Brain microvascular endothelial cell (primary cell): ENCODE measurements around the gene CFHR4.
"Not testable (repeated sequence)": the region's sequence is repeated elsewhere in the genome, so short reads cannot be mapped to it uniquely, and the experiment has no call there.

ENCODE experiments used
- DNase-seq: peaks from one replicate; pipeline ENCODE4 v3.0.0-alpha.2; 2020
- H3K27ac ChIP-seq: fragments of 250-450 bp; sonication (Bioruptor Pico); 2 replicates; pipeline ENCODE4 v1.5.1; 2020; ENCODE audit warnings: mild to moderate bottlenecking, moderate library complexity
- H3K27me3 ChIP-seq: fragments of 250-450 bp; sonication (Bioruptor Pico); replicated peaks from 2 replicates; pipeline ENCODE4 v1.5.1; 2020; ENCODE audit warnings: mild to moderate bottlenecking
- H3K36me3 ChIP-seq: fragments of 250-450 bp; sonication (Bioruptor Pico); replicated peaks from 2 replicates; pipeline ENCODE4 v1.5.1; 2020; ENCODE audit warnings: mild to moderate bottlenecking
- H3K4me3 ChIP-seq: 2 replicates; pipeline ENCODE4 v1.5.1; 2011; ENCODE audit warnings: low read depth, mild to moderate bottlenecking, control low read depth, low read length, moderate library complexity
- in situ Hi-C: cut with HindIII; loops from 2 replicates; pipeline ENCODE4 v1.10.0; 2017; ENCODE audit warnings: low sequenced_read_pairs, low pct_ligation_motif_present
- TF ChIP-seq, protein P1 (sequence below): IDR thresholded peaks from 2 replicates; pipeline ENCODE4 v1.5.1; 2011; ENCODE audit warnings: low read depth, mild to moderate bottlenecking, moderate library complexity, low read length, control low read depth, inconsistent platforms; ENCODE audit errors: missing control alignments

CFHR4 gene

DNA sequence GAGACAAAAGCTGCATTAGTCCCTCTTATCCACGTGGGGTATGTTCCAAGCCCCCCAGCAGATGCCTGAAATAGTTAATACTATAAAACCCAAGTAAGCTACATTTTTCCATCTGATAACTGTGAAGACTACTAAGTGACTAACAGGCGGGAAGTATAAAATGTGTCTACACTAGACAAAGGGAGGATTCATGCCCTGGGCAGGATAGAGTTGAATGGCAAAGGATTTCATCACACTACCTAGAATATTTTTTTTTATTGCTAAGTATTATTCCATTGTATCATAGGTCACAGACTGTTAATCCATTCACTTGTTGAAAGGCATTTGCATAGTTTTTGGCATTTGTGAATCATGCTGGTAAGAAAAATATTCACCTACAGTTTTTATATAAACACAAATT, 26.4 kb upstream of the CFHR4 start:
- no peak overlapping the region for H3K4me3 ChIP-seq
- no peak overlapping the region for H3K27ac ChIP-seq
- TF ChIP-seq, protein P1, sequence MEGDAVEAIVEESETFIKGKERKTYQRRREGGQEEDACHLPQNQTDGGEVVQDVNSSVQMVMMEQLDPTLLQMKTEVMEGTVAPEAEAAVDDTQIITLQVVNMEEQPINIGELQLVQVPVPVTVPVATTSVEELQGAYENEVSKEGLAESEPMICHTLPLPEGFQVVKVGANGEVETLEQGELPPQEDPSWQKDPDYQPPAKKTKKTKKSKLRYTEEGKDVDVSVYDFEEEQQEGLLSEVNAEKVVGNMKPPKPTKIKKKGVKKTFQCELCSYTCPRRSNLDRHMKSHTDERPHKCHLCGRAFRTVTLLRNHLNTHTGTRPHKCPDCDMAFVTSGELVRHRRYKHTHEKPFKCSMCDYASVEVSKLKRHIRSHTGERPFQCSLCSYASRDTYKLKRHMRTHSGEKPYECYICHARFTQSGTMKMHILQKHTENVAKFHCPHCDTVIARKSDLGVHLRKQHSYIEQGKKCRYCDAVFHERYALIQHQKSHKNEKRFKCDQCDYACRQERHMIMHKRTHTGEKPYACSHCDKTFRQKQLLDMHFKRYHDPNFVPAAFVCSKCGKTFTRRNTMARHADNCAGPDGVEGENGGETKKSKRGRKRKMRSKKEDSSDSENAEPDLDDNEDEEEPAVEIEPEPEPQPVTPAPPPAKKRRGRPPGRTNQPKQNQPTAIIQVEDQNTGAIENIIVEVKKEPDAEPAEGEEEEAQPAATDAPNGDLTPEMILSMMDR: no peak
- H3K36me3 ChIP-seq: no peaks in the 10 kb centered on the region
- DNase-seq: no peak
- in situ Hi-C loops: no loop called here
- no peaks in the 10 kb centered on the region for H3K27me3 ChIP-seq

DNA sequence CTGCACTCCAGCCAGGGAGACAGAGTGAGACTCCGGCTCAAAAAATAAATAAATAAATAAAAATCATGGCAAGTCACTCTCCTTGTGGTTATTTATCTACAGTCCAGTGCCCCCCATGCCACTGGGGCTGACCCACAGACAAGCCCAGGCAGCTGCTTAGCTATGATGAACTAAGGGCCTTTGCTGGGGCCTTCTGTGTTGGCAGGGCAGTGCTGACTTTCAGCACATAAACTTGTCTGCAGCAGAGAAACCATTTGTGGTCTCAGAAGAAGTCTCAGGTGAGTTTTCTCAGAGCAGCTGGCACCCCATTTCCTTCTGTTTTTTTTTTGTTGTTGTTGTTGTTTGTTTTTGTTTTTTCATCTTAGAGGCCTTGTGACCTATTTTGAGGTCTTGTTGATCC, 20.9 kb upstream of the CFHR4 start:
- no peaks in the 10 kb centered on the region for H3K36me3 ChIP-seq
- DNase-seq: no peak
- in situ Hi-C loops: no loop called here
- no peak overlapping the region for H3K4me3 ChIP-seq
- H3K27ac ChIP-seq: no peak overlapping the region
- H3K27me3 ChIP-seq: no peaks in the 10 kb centered on the region
- TF ChIP-seq, protein P1: no peak

DNA sequence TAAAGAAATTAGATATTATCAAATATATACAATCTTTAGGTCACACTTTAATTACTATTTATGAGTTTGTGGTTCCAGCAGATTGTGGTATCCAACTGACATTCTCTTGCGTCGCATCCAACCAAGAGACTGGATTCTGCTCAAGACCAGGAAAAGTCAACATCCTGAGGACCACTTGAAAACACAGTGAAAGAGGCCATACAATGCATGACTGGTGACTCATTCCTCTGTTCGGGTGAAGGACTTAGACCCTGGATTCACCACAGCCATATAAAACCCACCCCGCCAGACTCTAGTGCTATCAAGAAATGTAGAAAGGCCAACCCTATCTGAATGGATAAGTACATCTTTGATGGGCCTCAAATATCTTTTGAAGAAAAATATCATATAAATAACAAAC, 14.5 kb upstream of the CFHR4 start:
- DNase-seq: no peak
- H3K27ac ChIP-seq: no peak overlapping the region
- peaks cover 4% of the 10 kb centered on the region for H3K27me3 ChIP-seq
- no peak overlapping the region for H3K4me3 ChIP-seq
- in situ Hi-C loops: no loop called here
- no peaks in the 10 kb centered on the region for H3K36me3 ChIP-seq
- TF ChIP-seq, protein P1: no peak

GRCh38 chr1:196875935-196876334, 11.9 kb upstream of the CFHR4 start:
- DNase-seq: no peak
- TF ChIP-seq, protein P1: no peak
- H3K27me3 ChIP-seq: peaks cover 4% of the 10 kb centered on the region
- no peak overlapping the region for H3K4me3 ChIP-seq
- no peaks in the 10 kb centered on the region for H3K36me3 ChIP-seq
- H3K27ac ChIP-seq: no peak overlapping the region
- in situ Hi-C loops: no loop called here

DNA sequence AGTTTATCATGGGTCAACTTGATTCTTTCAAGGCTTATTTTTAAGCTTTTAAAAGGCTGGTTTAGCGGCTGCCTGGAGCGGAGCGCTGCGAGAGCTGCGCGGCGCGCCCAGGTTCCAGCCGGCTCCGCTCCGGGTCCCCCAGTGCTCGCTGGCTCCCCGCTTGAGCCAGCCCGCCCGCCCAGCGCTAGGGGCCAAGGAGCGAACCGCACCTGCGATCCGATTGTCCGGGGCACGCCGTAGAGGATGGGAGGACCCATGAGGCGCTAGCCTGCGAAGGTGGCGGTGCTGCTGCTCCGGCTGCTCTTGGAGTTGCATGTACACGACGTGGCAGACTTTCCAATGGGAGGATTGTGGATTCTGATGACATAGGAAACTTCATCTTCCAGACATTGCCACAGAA, 9.9 kb upstream of the CFHR4 start:
- H3K27me3 ChIP-seq: peaks cover 4% of the 10 kb centered on the region
- no peaks in the 10 kb centered on the region for H3K36me3 ChIP-seq
- in situ Hi-C loops: no loop called here
- H3K4me3 ChIP-seq: peak overlapping the region; percentile 51
- no peak overlapping the region for H3K27ac ChIP-seq
- DNase-seq: no peak
- TF ChIP-seq, protein P1: peak; percentile 13

GRCh38 chr1:196886560-196886959, 1.3 kb upstream of the CFHR4 start:
- in situ Hi-C loops, H3K27ac ChIP-seq, DNase-seq, H3K4me3 ChIP-seq, H3K36me3 ChIP-seq, H3K27me3 ChIP-seq: not testable (repeated sequence)
